ENCODE measurements around the gene MCHR1. TPM values are rescaled to one million over a fixed set of nuclear protein-coding genes. Genes with fewer than 3 reads are reported as not detected.

The MCHR1 gene
- under 0.01 TPM in 1 of 2 replicates, not detected in the other for total RNA-seq (ENCODE audit: low replicate concordance)

GRCh38 chr22:40679249-40679963 lies at the start of gene MCHR1:
Gene MCHR1 (plus strand): TSS chr22:40679484. CDS start chr22:40679653, 169 bp downstream.
- peak within 1 kb of the TSS; percentile 32 for H3K4me3 ChIP-seq (ENCODE audit: low read depth, low read length)
- no peak for DNase-seq (ENCODE audit: low read depth)
- no peak for TF ChIP-seq CTCF (IDR thresholded peaks at IDR 0.05; ENCODE audit: insufficient read depth, low read length)

- no peak overlapping the region for H3K4me3 ChIP-seq (ENCODE audit: low read depth, low read length)
- TF ChIP-seq CTCF (IDR thresholded peaks at IDR 0.05; ENCODE audit: insufficient read depth, low read length), result no peak
- no peak for DNase-seq (ENCODE audit: low read depth)
Observed at GRCh38 chr22:40631925-40632324, 47.4 kb upstream of the MCHR1 start.

GRCh38 chr22:40633036-40633435 lies 46.2 kb upstream of the MCHR1 start:
- TF ChIP-seq CTCF (IDR thresholded peaks at IDR 0.05; ENCODE audit: insufficient read depth, low read length), result no peak
- H3K4me3 ChIP-seq (ENCODE audit: low read depth, low read length), result no peak overlapping the region
- DNase-seq (ENCODE audit: low read depth), result no peak

- peak overlapping the region; percentile 90 for H3K4me3 ChIP-seq (ENCODE audit: low read depth, low read length)
- no peak for TF ChIP-seq CTCF (IDR thresholded peaks at IDR 0.05; ENCODE audit: insufficient read depth, low read length)
- peak; percentile 31 for DNase-seq (ENCODE audit: low read depth)
Observed at GRCh38 chr22:40634119-40634903, 45.0 kb upstream of the MCHR1 start.

GRCh38 chr22:40635043-40635939 lies 44.0 kb upstream of the MCHR1 start:
- no peak for TF ChIP-seq CTCF (IDR thresholded peaks at IDR 0.05; ENCODE audit: insufficient read depth, low read length)
- DNase-seq (ENCODE audit: low read depth), result peak; percentile 66
- H3K4me3 ChIP-seq (ENCODE audit: low read depth, low read length), result peak overlapping the region; percentile 90

- no peak for TF ChIP-seq CTCF (IDR thresholded peaks at IDR 0.05; ENCODE audit: insufficient read depth, low read length)
- H3K4me3 ChIP-seq (ENCODE audit: low read depth, low read length), result peak overlapping the region; percentile 90
- peak; percentile 14 for DNase-seq (ENCODE audit: low read depth)
Observed at GRCh38 chr22:40635940-40636379, 43.3 kb upstream of the MCHR1 start.
